ENCODE results near the gene AOPEP. TPM values are rescaled to one million over a fixed set of nuclear protein-coding genes. Genes with fewer than 3 reads are reported as not detected.

The AOPEP gene
- total and polyA plus RNA-seq, 2 of the 13 experiments (the other 11 are each of a cell fraction or from before 2014, with no cell fraction given): 22.2 to 41.6 TPM

DNA sequence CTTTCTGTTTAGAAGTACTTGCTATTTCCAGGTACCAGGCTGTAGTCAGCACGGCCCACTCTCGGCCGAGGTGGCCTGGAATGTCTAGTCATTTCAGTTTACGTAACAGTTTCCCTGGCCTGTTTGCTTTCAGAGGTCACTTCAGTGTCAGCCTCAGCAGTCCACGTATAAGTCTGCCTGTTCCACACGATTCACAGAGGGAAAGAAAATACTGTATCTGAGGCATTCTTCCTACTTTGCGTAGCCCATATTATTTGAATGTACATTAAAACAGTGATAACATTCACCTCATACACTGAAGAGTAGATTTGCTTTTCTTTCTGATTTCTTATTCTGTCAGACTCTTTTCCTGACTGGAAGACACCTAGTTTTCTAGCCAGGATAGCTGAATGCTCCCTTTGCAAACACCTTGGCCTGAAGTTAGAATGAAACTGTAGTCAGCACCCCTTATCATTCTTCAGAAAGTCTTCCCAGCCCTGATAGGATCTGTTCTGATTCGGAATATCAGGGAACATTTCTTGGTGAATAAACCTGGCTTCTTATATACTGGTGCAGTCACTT is 140.9 kb downstream of the AOPEP start (continued):
- TF ChIP-seq, protein P1, sequence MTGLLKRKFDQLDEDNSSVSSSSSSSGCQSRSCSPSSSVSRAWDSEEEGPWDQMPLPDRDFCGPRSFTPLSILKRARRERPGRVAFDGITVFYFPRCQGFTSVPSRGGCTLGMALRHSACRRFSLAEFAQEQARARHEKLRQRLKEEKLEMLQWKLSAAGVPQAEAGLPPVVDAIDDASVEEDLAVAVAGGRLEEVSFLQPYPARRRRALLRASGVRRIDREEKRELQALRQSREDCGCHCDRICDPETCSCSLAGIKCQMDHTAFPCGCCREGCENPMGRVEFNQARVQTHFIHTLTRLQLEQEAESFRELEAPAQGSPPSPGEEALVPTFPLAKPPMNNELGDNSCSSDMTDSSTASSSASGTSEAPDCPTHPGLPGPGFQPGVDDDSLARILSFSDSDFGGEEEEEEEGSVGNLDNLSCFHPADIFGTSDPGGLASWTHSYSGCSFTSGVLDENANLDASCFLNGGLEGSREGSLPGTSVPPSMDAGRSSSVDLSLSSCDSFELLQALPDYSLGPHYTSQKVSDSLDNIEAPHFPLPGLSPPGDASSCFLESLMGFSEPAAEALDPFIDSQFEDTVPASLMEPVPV (CRISPR knock-in tag; IDR thresholded peaks at IDR 0.05): no peak
- no peak for TF ChIP-seq ZSCAN30 (CRISPR knock-in tag; IDR thresholded peaks at IDR 0.05)
- TF ChIP-seq, protein P2, sequence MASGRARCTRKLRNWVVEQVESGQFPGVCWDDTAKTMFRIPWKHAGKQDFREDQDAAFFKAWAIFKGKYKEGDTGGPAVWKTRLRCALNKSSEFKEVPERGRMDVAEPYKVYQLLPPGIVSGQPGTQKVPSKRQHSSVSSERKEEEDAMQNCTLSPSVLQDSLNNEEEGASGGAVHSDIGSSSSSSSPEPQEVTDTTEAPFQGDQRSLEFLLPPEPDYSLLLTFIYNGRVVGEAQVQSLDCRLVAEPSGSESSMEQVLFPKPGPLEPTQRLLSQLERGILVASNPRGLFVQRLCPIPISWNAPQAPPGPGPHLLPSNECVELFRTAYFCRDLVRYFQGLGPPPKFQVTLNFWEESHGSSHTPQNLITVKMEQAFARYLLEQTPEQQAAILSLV (CRISPR knock-in tag; IDR thresholded peaks at IDR 0.05; ENCODE audit: borderline replicate concordance): no peak
- TF ChIP-seq MXI1 (IDR thresholded peaks at IDR 0.05; ENCODE audit: borderline replicate concordance, low read depth, low read length): no peak; the same call in 2 of the 3 replicates
- TF ChIP-seq, protein P3, sequence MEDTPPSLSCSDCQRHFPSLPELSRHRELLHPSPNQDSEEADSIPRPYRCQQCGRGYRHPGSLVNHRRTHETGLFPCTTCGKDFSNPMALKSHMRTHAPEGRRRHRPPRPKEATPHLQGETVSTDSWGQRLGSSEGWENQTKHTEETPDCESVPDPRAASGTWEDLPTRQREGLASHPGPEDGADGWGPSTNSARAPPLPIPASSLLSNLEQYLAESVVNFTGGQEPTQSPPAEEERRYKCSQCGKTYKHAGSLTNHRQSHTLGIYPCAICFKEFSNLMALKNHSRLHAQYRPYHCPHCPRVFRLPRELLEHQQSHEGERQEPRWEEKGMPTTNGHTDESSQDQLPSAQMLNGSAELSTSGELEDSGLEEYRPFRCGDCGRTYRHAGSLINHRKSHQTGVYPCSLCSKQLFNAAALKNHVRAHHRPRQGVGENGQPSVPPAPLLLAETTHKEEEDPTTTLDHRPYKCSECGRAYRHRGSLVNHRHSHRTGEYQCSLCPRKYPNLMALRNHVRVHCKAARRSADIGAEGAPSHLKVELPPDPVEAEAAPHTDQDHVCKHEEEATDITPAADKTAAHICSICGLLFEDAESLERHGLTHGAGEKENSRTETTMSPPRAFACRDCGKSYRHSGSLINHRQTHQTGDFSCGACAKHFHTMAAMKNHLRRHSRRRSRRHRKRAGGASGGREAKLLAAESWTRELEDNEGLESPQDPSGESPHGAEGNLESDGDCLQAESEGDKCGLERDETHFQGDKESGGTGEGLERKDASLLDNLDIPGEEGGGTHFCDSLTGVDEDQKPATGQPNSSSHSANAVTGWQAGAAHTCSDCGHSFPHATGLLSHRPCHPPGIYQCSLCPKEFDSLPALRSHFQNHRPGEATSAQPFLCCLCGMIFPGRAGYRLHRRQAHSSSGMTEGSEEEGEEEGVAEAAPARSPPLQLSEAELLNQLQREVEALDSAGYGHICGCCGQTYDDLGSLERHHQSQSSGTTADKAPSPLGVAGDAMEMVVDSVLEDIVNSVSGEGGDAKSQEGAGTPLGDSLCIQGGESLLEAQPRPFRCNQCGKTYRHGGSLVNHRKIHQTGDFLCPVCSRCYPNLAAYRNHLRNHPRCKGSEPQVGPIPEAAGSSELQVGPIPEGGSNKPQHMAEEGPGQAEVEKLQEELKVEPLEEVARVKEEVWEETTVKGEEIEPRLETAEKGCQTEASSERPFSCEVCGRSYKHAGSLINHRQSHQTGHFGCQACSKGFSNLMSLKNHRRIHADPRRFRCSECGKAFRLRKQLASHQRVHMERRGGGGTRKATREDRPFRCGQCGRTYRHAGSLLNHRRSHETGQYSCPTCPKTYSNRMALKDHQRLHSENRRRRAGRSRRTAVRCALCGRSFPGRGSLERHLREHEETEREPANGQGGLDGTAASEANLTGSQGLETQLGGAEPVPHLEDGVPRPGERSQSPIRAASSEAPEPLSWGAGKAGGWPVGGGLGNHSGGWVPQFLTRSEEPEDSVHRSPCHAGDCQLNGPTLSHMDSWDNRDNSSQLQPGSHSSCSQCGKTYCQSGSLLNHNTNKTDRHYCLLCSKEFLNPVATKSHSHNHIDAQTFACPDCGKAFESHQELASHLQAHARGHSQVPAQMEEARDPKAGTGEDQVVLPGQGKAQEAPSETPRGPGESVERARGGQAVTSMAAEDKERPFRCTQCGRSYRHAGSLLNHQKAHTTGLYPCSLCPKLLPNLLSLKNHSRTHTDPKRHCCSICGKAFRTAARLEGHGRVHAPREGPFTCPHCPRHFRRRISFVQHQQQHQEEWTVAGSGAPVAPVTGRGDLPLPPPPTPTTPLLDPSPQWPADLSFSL (CRISPR knock-in tag; IDR thresholded peaks at IDR 0.05): no peak
- peak; percentile 64; the same call in 1 of the 2 replicates for TF ChIP-seq ZNF772 (CRISPR knock-in tag; IDR thresholded peaks at IDR 0.05)
- TF ChIP-seq SP140L (CRISPR knock-in tag; IDR thresholded peaks at IDR 0.05; ENCODE audit: borderline replicate concordance): no peak
- TF ChIP-seq POLR2G (IDR thresholded peaks at IDR 0.05; ENCODE audit: low read depth, low read length): no peak
- no peak for TF ChIP-seq GZF1 (CRISPR knock-in tag; IDR thresholded peaks at IDR 0.05)
- no peak for TF ChIP-seq MZF1 (CRISPR knock-in tag; IDR thresholded peaks at IDR 0.05; ENCODE audit: borderline replicate concordance)
- peak; percentile 90 for TF ChIP-seq MED1 (CRISPR knock-in tag; IDR thresholded peaks at IDR 0.05)
- TF ChIP-seq ZNF572 (CRISPR knock-in tag; IDR thresholded peaks at IDR 0.05): no peak
- TF ChIP-seq FOXA3 (CRISPR knock-in tag; IDR thresholded peaks at IDR 0.05): peak; percentile 94
- TF ChIP-seq, protein P4, sequence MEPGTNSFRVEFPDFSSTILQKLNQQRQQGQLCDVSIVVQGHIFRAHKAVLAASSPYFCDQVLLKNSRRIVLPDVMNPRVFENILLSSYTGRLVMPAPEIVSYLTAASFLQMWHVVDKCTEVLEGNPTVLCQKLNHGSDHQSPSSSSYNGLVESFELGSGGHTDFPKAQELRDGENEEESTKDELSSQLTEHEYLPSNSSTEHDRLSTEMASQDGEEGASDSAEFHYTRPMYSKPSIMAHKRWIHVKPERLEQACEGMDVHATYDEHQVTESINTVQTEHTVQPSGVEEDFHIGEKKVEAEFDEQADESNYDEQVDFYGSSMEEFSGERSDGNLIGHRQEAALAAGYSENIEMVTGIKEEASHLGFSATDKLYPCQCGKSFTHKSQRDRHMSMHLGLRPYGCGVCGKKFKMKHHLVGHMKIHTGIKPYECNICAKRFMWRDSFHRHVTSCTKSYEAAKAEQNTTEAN (CRISPR knock-in tag; conservative IDR thresholded peaks at IDR 0.05): no peak
- no peak for TF ChIP-seq FOXM1 (CRISPR knock-in tag; IDR thresholded peaks at IDR 0.05)
- TF ChIP-seq FOXJ3 (CRISPR knock-in tag; IDR thresholded peaks at IDR 0.05; ENCODE audit: borderline replicate concordance): no peak; the same call in 1 of the 2 replicates
- TF ChIP-seq NR2F6 (IDR thresholded peaks at IDR 0.05): peak; percentile 80
- TF ChIP-seq NR2F6 (CRISPR knock-in tag; IDR thresholded peaks at IDR 0.05): peak; percentile 95
- peak; percentile 94 for TF ChIP-seq KMT2A (CRISPR knock-in tag; IDR thresholded peaks at IDR 0.05)
- no peak for TF ChIP-seq ELF4 (CRISPR knock-in tag; IDR thresholded peaks at IDR 0.05; ENCODE audit: borderline replicate concordance)
- no peak for TF ChIP-seq ISX (CRISPR knock-in tag; conservative IDR thresholded peaks at IDR 0.05)
